ENCODE data around the gene RABAC1. TPM values are rescaled to one million over a fixed set of nuclear protein-coding genes. Genes with fewer than 3 reads are reported as not detected.
"Not testable (repeated sequence)": the region's sequence is repeated elsewhere in the genome, so short reads cannot be mapped to it uniquely, and the experiment has no call there.

RABAC1 gene
- total and polyA plus RNA-seq, 2 of the 8 experiments (the other 6 are each of a cell fraction or from before 2014, with no cell fraction given), result 124 to 439 TPM

GRCh38 chr19:41914424-41914834 lies 44.7 kb downstream of the RABAC1 start:
- H3K27ac ChIP-seq (ENCODE audit: low read depth, low read length); H2BK120ac ChIP-seq (replicated peaks; ENCODE audit: low read depth, low read length); H3K4ac ChIP-seq (replicated peaks; ENCODE audit: insufficient read length, low read depth, low read length); DNase-seq (ENCODE audit: low read depth in 1 of 2, low spot score in 2 of 2); H2BK5ac ChIP-seq (ENCODE audit: low read depth, low read length); H2BK15ac ChIP-seq (ENCODE audit: low read length); H3K9me3 ChIP-seq (ENCODE audit: insufficient read depth in 2 of 2, low read depth in 1 of 2, low read length in 1 of 2); H3K56ac ChIP-seq (replicated peaks; ENCODE audit: insufficient read length, low read depth, low read length); H3K4me3 ChIP-seq (ENCODE audit: extremely low read depth in 1 of 4, insufficient read depth in 2 of 4, low read depth in 3 of 4, low read length in 4 of 4); H3K23ac ChIP-seq (ENCODE audit: insufficient read length); H3K9ac ChIP-seq (replicated peaks in 1 of 4; ENCODE audit: extremely low read depth in 1 of 4, low read depth in 3 of 4, low read length in 3 of 4); H4K91ac ChIP-seq (replicated peaks; ENCODE audit: insufficient read length, low read length); FAIRE-seq; H2AFZ ChIP-seq (ENCODE audit: low read length); H3K79me2 ChIP-seq (ENCODE audit: control insufficient read depth in 1 of 2, insufficient read depth in 2 of 2, low read length in 2 of 2); H4K5ac ChIP-seq (ENCODE audit: insufficient read length, low read depth, low read length); H3K79me1 ChIP-seq (ENCODE audit: low read depth, low read length); POLR2A ChIA-PET (ENCODE audit: partially characterized antibody); H2BK12ac ChIP-seq (ENCODE audit: low read depth, low read length); H3K18ac ChIP-seq (ENCODE audit: extremely low read depth, low read length); H3K36me3 ChIP-seq (ENCODE audit: control insufficient read depth in 2 of 4, insufficient read depth in 4 of 4, low read length in 3 of 4); H3K14ac ChIP-seq (ENCODE audit: insufficient read length); H4K8ac ChIP-seq (ENCODE audit: extremely low read depth, insufficient read depth, low read length); CTCF ChIA-PET (ENCODE audit: partially characterized antibody): not testable (repeated sequence)
- Histone ChIP-seq H3K23me2 (ENCODE audit: low read depth, low read length) (peaks cover 20% of the 10 kb centered on the region), H2BK20ac (ENCODE audit: low read length) (peak overlapping the region; percentile 9; the same call in 1 of the 2 replicates), H4K20me1 (replicated peaks in 1 of 2; ENCODE audit: control insufficient read depth in 1 of 2, insufficient read depth in 2 of 2, low read length in 2 of 2) (peaks cover 9 to 47% of the 10 kb centered on the region in 2 experiments), H3K4me1 (replicated peaks in 1 of 4; ENCODE audit: control insufficient read depth in 3 of 4, insufficient read depth in 4 of 4, low read length in 3 of 4) (peaks cover 0 to 23% (median 5%) of the 10 kb centered on the region in 4 experiments; a peak in 5 of 7 replicates), H2AK5ac (ENCODE audit: low read depth, low read length) (0 out of 2 replicates have a peak overlapping the region, but pooled peaks have one; percentile 53), H3K27me3 (replicated peaks in 1 of 4; ENCODE audit: control insufficient read depth in 3 of 4, extremely low read depth in 1 of 4, insufficient read depth in 3 of 4, low read length in 3 of 4) (peaks cover 57 to 97% (median 95%) of the 10 kb centered on the region in 4 experiments), H3K4me2 (ENCODE audit: insufficient read depth in 1 of 2, low read depth in 2 of 2, low read length in 2 of 2) (peak overlapping the region in 1 of 2 experiments; percentile 54; a peak in 1 of 4 replicates)
- WGBS, 2 experiments (ENCODE audit: extremely low coverage in 1 of 2, insufficient coverage in 1 of 2, insufficient read length in 1 of 2, insufficient replicate concordance in 2 of 2, low coverage in 1 of 2, low lambda C conversion rate in 2 of 2, missing lambda C conversion rate in 1 of 2), result 0% methylated on average over 1 of the region's 5 CpGs; no CpG with 5 or more reads in 1 of the 2 experiments
- TF ChIP-seq RNF2 (IDR thresholded peaks at IDR 0.05; ENCODE audit: borderline replicate concordance, low read depth, low read length, missing control alignments, poor library complexity, severe bottlenecking), result peak; percentile 43

Measured in H1 (cell line).